ENCODE results near the gene DNAH10. TPM values are rescaled to one million over a fixed set of nuclear protein-coding genes. Genes with fewer than 3 reads are reported as not detected.

DNAH10 gene
- total RNA-seq, 1 experiment from 2014 or later = 0.39 TPM

DNA sequence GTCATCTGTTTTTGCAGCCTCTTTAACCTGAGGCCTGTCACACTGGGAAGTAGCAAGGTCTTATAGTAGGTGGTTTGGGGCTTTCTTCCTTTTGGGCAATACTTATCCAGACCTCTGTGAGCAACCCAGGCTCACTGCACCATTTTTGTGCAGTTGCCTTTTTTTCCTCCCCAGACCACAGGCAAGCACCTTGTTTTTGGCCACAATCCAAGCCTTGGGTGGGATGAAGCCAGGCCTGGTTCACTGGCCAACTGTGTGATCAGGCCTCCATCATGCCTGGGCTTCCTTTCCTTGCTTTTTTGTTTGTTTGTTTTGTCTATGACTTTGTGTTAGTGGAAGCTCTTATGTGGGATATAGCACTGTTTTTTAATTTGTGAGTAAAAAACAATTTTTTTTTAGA is 71.7 kb downstream of the DNAH10 start:
- H3K4me3 ChIP-seq (ENCODE audit: low read depth in 2 of 2, low read length in 2 of 2) = no peak overlapping the region
- POLR2A ChIA-PET = no interaction called here
- TF ChIP-seq, protein P1, sequence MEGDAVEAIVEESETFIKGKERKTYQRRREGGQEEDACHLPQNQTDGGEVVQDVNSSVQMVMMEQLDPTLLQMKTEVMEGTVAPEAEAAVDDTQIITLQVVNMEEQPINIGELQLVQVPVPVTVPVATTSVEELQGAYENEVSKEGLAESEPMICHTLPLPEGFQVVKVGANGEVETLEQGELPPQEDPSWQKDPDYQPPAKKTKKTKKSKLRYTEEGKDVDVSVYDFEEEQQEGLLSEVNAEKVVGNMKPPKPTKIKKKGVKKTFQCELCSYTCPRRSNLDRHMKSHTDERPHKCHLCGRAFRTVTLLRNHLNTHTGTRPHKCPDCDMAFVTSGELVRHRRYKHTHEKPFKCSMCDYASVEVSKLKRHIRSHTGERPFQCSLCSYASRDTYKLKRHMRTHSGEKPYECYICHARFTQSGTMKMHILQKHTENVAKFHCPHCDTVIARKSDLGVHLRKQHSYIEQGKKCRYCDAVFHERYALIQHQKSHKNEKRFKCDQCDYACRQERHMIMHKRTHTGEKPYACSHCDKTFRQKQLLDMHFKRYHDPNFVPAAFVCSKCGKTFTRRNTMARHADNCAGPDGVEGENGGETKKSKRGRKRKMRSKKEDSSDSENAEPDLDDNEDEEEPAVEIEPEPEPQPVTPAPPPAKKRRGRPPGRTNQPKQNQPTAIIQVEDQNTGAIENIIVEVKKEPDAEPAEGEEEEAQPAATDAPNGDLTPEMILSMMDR (IDR thresholded peaks at IDR 0.05) = no peak
- TF ChIP-seq REST (IDR thresholded peaks at IDR 0.05; ENCODE audit: insufficient read depth in 1 of 2, low read depth in 2 of 2, low read length in 1 of 2) (no peak), TCF7L2 (IDR thresholded peaks at IDR 0.05; ENCODE audit: low read depth, low read length) (no peak), POLR2AphosphoS5 (IDR thresholded peaks at IDR 0.05; ENCODE audit: low read depth, low read length) (no peak), SIN3A (IDR thresholded peaks at IDR 0.05; ENCODE audit: borderline replicate concordance, insufficient read depth, low read depth, low read length) (no peak)
- H3K36me3 ChIP-seq (ENCODE audit: control insufficient read depth, insufficient read depth, low read length) = no peaks in the 10 kb centered on the region
- no peaks in the 10 kb centered on the region for H3K27me3 ChIP-seq (ENCODE audit: control insufficient read depth, insufficient read depth, low read length)
- intact Hi-C loops (cut with micrococcal nuclease; ENCODE audit: unreplicated experiment) = no loop called here
- no TSS peak for BruUV-seq (replicated peaks)
- in situ Hi-C loops (cut with HindIII; ENCODE audit: low pct_unique_long_range_greater_than_20kb, low sequenced_read_pairs) = no loop called here
- no peak for ATAC-seq
- no peaks in the 10 kb centered on the region for H3K4me1 ChIP-seq (ENCODE audit: control insufficient read depth, insufficient read depth, low read length)
- H3K27ac ChIP-seq (ENCODE audit: low read length) = no peak overlapping the region
- no peak for DNase-seq (ENCODE audit: low read depth, low spot score)
- CTCF ChIA-PET = no interaction called here
- no peaks in the 10 kb centered on the region for H3K9me3 ChIP-seq (ENCODE audit: control insufficient read depth, insufficient read depth, low read depth, low read length)

DNA sequence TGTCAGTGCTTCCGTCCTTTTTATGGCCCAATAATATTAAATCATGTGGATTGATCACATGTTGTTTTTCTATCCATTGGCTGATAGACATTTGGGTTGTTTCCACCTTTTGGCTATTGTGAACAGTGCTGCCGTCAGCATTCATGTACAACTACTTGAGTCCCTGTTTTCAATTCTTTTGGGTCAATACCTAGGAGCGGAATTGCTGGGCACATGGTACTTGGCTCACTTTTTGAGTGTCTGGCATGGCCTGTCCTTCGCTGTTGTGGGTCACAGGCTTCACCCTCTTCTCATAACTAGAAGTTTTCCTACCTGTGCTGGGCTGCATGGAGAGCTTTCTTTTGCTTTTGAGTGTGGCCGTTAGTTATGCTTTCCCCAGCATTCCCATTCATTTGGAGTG is 72.7 kb downstream of the DNAH10 start:
- POLR2A ChIA-PET = no interaction called here
- CTCF ChIA-PET = no interaction called here
- Histone ChIP-seq H3K36me3 (ENCODE audit: control insufficient read depth, insufficient read depth, low read length) (no peaks in the 10 kb centered on the region), H3K4me3 (ENCODE audit: low read depth in 2 of 2, low read length in 2 of 2) (no peak overlapping the region), H3K27ac (ENCODE audit: low read length) (no peak overlapping the region), H3K9me3 (ENCODE audit: control insufficient read depth, insufficient read depth, low read depth, low read length) (no peaks in the 10 kb centered on the region), H3K27me3 (ENCODE audit: control insufficient read depth, insufficient read depth, low read length) (no peaks in the 10 kb centered on the region), H3K4me1 (ENCODE audit: control insufficient read depth, insufficient read depth, low read length) (no peaks in the 10 kb centered on the region)
- DNase-seq (ENCODE audit: low read depth, low spot score) (no peak), ATAC-seq (no peak)
- in situ Hi-C loops (cut with HindIII; ENCODE audit: low pct_unique_long_range_greater_than_20kb, low sequenced_read_pairs) (no loop called here), intact Hi-C loops (cut with micrococcal nuclease; ENCODE audit: unreplicated experiment) (no loop called here)
- BruUV-seq (replicated peaks) = no TSS peak
- no peak for TF ChIP-seq TCF7L2 (IDR thresholded peaks at IDR 0.05; ENCODE audit: low read depth, low read length)
- no peak for TF ChIP-seq REST (IDR thresholded peaks at IDR 0.05; ENCODE audit: insufficient read depth in 1 of 2, low read depth in 2 of 2, low read length in 1 of 2)
- no peak for TF ChIP-seq POLR2AphosphoS5 (IDR thresholded peaks at IDR 0.05; ENCODE audit: low read depth, low read length)
- TF ChIP-seq, protein P1 (IDR thresholded peaks at IDR 0.05) = no peak
- TF ChIP-seq SIN3A (IDR thresholded peaks at IDR 0.05; ENCODE audit: borderline replicate concordance, insufficient read depth, low read depth, low read length) = no peak
